HEK293 (cell line): ENCODE measurements around the gene RASSF8.

Source experiments
- BCL11B ChIP-seq: fragments of 450-650 bp; formaldehyde crosslinking; IDR thresholded peaks from 2 replicates; pipeline ENCODE4 v1.5.1; 2016; ENCODE audit warnings: low read depth, missing biosample characterization, missing genetic modification characterization
- EGR2 ChIP-seq: fragments of 450-650 bp; formaldehyde crosslinking; IDR thresholded peaks from 2 replicates; pipeline ENCODE4 v1.5.1; 2016; ENCODE audit warnings: low read depth, missing biosample characterization, missing genetic modification characterization
- HOXD13 ChIP-seq: sonication (generic); formaldehyde crosslinking; IDR thresholded peaks from 2 replicates; pipeline ENCODE4 v1.8.0; 2022; ENCODE audit warnings: missing genetic modification reagents, borderline replicate concordance
- KLF1 ChIP-seq: fragments of 450-650 bp; formaldehyde crosslinking; IDR thresholded peaks from 2 replicates; pipeline ENCODE4 v1.5.1; 2016; ENCODE audit warnings: missing biosample characterization, missing genetic modification characterization
- KLF17 ChIP-seq: fragments of 450-650 bp; formaldehyde crosslinking; IDR thresholded peaks from 2 replicates; pipeline ENCODE4 v1.5.1; 2016; ENCODE audit warnings: missing biosample characterization, missing genetic modification characterization
- SP2 ChIP-seq: fragments of 450-650 bp; formaldehyde crosslinking; IDR thresholded peaks from 2 replicates; pipeline ENCODE4 v1.5.1; 2016; ENCODE audit warnings: missing biosample characterization, missing genetic modification characterization
- SP7 ChIP-seq: fragments of 450-650 bp; formaldehyde crosslinking; IDR thresholded peaks from 2 replicates; pipeline ENCODE4 v1.5.1; 2016; ENCODE audit warnings: missing biosample characterization, missing genetic modification characterization
- TRIM28 ChIP-seq: IDR thresholded peaks from 2 replicates; pipeline ENCODE4 v1.6.1; 2011; ENCODE audit warnings: low read length, control low read depth, borderline replicate concordance
- ZBTB26 ChIP-seq: fragments of 450-650 bp; formaldehyde crosslinking; optimal IDR thresholded peaks from 2 replicates; pipeline ENCODE3; 2016; ENCODE audit warnings: missing biosample characterization, mild to moderate bottlenecking, missing genetic modification characterization
- ZFHX2 ChIP-seq: fragments of 450-650 bp; formaldehyde crosslinking; conservative IDR thresholded peaks from 2 replicates; pipeline ENCODE4 v1.5.1; 2016; ENCODE audit warnings: missing biosample characterization, missing genetic modification characterization
- ZFP69B ChIP-seq: fragments of 450-650 bp; formaldehyde crosslinking; IDR thresholded peaks from 2 replicates; pipeline ENCODE4 v1.5.1; 2016; ENCODE audit warnings: missing biosample characterization, missing genetic modification characterization
- ZIC2 ChIP-seq: fragments of 450-650 bp; formaldehyde crosslinking; IDR thresholded peaks from 2 replicates; pipeline ENCODE4 v1.5.1; 2016; ENCODE audit warnings: missing biosample characterization, missing genetic modification characterization
- ZNF112 ChIP-seq: fragments of 450-650 bp; formaldehyde crosslinking; IDR thresholded peaks from 2 replicates; pipeline ENCODE4 v1.5.0; 2017; ENCODE audit warnings: missing biosample characterization, missing genetic modification characterization
- ZNF114 ChIP-seq: fragments of 450-650 bp; formaldehyde crosslinking; IDR thresholded peaks from 2 replicates; pipeline ENCODE4 v1.5.0; 2017; ENCODE audit warnings: missing biosample characterization, missing genetic modification characterization
- ZNF121 ChIP-seq: fragments of 450-650 bp; formaldehyde crosslinking; IDR thresholded peaks from 2 replicates; pipeline ENCODE4 v1.5.1; 2016; ENCODE audit warnings: missing biosample characterization, missing genetic modification characterization
- ZNF157 ChIP-seq: fragments of 450-650 bp; formaldehyde crosslinking; IDR thresholded peaks from 2 replicates; pipeline ENCODE4 v1.5.1; 2016; ENCODE audit warnings: missing biosample characterization, missing genetic modification characterization
- ZNF174 ChIP-seq: fragments of 450-650 bp; formaldehyde crosslinking; IDR thresholded peaks from 2 replicates; pipeline ENCODE4 v1.5.0; 2017; ENCODE audit warnings: missing biosample characterization, mild to moderate bottlenecking, missing genetic modification characterization
- ZNF184 ChIP-seq: fragments of 450-650 bp; IDR thresholded peaks from 2 replicates; pipeline ENCODE4 v1.5.1; 2018; ENCODE audit warnings: missing biosample characterization, mild to moderate bottlenecking, missing genetic modification characterization
- ZNF335 ChIP-seq: fragments of 450-650 bp; formaldehyde crosslinking; conservative IDR thresholded peaks from 2 replicates; pipeline ENCODE4 v1.5.1; 2016; ENCODE audit warnings: missing biosample characterization, missing genetic modification characterization
- ZNF350 ChIP-seq: fragments of 450-650 bp; formaldehyde crosslinking; IDR thresholded peaks from 2 replicates; pipeline ENCODE4 v1.5.0; 2017; ENCODE audit warnings: missing biosample characterization, mild to moderate bottlenecking, missing genetic modification characterization
- ZNF391 ChIP-seq: fragments of 450-650 bp; formaldehyde crosslinking; IDR thresholded peaks from 2 replicates; pipeline ENCODE4 v1.5.1; 2016; ENCODE audit warnings: low read depth, missing biosample characterization, missing genetic modification characterization, borderline replicate concordance
- ZNF423 ChIP-seq: fragments of 450-650 bp; formaldehyde crosslinking; IDR thresholded peaks from 2 replicates; pipeline ENCODE4 v1.5.1; 2016; ENCODE audit warnings: missing biosample characterization, missing genetic modification characterization
- ZNF704 ChIP-seq: fragments of 450-650 bp; formaldehyde crosslinking; IDR thresholded peaks from 2 replicates; pipeline ENCODE4 v1.5.1; 2016; ENCODE audit warnings: missing biosample characterization, missing genetic modification characterization
- ZNF76 ChIP-seq: fragments of 450-650 bp; formaldehyde crosslinking; IDR thresholded peaks from 2 replicates; pipeline ENCODE4; 2016; ENCODE audit warnings: low read depth, missing biosample characterization, missing genetic modification characterization, borderline replicate concordance
- ZNF776 ChIP-seq: fragments of 450-650 bp; formaldehyde crosslinking; IDR thresholded peaks from 2 replicates; pipeline ENCODE4 v1.5.0; 2017; ENCODE audit warnings: missing biosample characterization, missing genetic modification characterization, borderline replicate concordance
- ZNF777 ChIP-seq: fragments of 450-650 bp; formaldehyde crosslinking; IDR thresholded peaks from 2 replicates; pipeline ENCODE4 v1.5.1; 2017; ENCODE audit warnings: missing biosample characterization, missing genetic modification characterization, borderline replicate concordance
- ZNF837 ChIP-seq: fragments of 450-650 bp; formaldehyde crosslinking; IDR thresholded peaks from 2 replicates; pipeline ENCODE4 v1.5.1; 2016; ENCODE audit warnings: missing biosample characterization, missing genetic modification characterization
- ZSCAN16 ChIP-seq: fragments of 450-650 bp; formaldehyde crosslinking; IDR thresholded peaks from 2 replicates; pipeline ENCODE4 v1.5.1; 2016; ENCODE audit warnings: missing biosample characterization, missing genetic modification characterization
- ZXDB ChIP-seq: fragments of 450-650 bp; formaldehyde crosslinking; IDR thresholded peaks from 2 replicates; pipeline ENCODE4 v1.5.1; 2016; ENCODE audit warnings: missing biosample characterization, missing genetic modification characterization
- TF ChIP-seq, protein P1 (sequence below): fragments of 450-650 bp; formaldehyde crosslinking; IDR thresholded peaks from 2 replicates; pipeline ENCODE4 v1.5.1; 2016; ENCODE audit warnings: missing biosample characterization, missing genetic modification characterization
- TF ChIP-seq, protein P2 (sequence below): fragments of 450-650 bp; formaldehyde crosslinking; IDR thresholded peaks from 2 replicates; pipeline ENCODE4 v1.5.1; 2017; ENCODE audit warnings: missing biosample characterization, missing genetic modification characterization

The RASSF8 gene

GRCh38 chr12:26125400-26126339 lies 167.2 kb downstream of the RASSF8 start (continued):
- TF ChIP-seq, protein P1, sequence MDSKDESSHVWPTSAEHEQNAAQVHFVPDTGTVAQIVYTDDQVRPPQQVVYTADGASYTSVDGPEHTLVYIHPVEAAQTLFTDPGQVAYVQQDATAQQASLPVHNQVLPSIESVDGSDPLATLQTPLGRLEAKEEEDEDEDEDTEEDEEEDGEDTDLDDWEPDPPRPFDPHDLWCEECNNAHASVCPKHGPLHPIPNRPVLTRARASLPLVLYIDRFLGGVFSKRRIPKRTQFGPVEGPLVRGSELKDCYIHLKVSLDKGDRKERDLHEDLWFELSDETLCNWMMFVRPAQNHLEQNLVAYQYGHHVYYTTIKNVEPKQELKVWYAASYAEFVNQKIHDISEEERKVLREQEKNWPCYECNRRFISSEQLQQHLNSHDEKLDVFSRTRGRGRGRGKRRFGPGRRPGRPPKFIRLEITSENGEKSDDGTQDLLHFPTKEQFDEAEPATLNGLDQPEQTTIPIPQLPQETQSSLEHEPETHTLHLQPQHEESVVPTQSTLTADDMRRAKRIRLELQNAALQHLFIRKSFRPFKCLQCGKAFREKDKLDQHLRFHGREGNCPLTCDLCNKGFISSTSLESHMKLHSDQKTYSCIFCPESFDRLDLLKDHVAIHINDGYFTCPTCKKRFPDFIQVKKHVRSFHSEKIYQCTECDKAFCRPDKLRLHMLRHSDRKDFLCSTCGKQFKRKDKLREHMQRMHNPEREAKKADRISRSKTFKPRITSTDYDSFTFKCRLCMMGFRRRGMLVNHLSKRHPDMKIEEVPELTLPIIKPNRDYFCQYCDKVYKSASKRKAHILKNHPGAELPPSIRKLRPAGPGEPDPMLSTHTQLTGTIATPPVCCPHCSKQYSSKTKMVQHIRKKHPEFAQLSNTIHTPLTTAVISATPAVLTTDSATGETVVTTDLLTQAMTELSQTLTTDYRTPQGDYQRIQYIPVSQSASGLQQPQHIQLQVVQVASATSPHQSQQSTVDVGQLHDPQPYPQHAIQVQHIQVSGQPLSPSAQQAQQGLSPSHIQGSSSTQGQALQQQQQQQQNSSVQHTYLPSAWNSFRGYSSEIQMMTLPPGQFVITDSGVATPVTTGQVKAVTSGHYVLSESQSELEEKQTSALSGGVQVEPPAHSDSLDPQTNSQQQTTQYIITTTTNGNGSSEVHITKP (tag by site-specific recombination), result peak; percentile 76
- TF ChIP-seq ZFHX2, result peak; percentile 82
- TF ChIP-seq ZNF121 (tag by site-specific recombination), result no peak
- TF ChIP-seq ZNF350 (tag by site-specific recombination), result no peak
- peak; percentile 92 for TF ChIP-seq ZSCAN16 (tag by site-specific recombination)
- TF ChIP-seq ZNF335, result peak; percentile 84
- peak; percentile 30; the same call in 1 of the 2 replicates for TF ChIP-seq KLF1 (tag by site-specific recombination)
- TF ChIP-seq KLF17 (tag by site-specific recombination), result no peak
- TF ChIP-seq ZIC2, result 0 out of 2 replicates have a peak, but pooled peaks have one; percentile 48
- TF ChIP-seq, protein P2, sequence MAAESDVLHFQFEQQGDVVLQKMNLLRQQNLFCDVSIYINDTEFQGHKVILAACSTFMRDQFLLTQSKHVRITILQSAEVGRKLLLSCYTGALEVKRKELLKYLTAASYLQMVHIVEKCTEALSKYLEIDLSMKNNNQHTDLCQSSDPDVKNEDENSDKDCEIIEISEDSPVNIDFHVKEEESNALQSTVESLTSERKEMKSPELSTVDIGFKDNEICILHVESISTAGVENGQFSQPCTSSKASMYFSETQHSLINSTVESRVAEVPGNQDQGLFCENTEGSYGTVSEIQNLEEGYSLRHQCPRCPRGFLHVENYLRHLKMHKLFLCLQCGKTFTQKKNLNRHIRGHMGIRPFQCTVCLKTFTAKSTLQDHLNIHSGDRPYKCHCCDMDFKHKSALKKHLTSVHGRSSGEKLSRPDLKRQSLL (tag by site-specific recombination), result 0 out of 2 replicates have a peak, but pooled peaks have one; percentile 22
- no peak for TF ChIP-seq ZNF114 (tag by site-specific recombination)
- peak; percentile 72 for TF ChIP-seq EGR2 (tag by site-specific recombination)
- peak; percentile 61; the same call in 1 of the 2 replicates for TF ChIP-seq ZNF76 (tag by site-specific recombination)
- peak; percentile 54; the same call in 1 of the 2 replicates for TF ChIP-seq ZNF391 (tag by site-specific recombination)
- peak; percentile 98 for TF ChIP-seq ZBTB26 (tag by site-specific recombination)
- TF ChIP-seq ZNF423 (tag by site-specific recombination), result no peak
- TF ChIP-seq SP7 (tag by site-specific recombination), result peak; percentile 60; the same call in 1 of the 2 replicates
- no peak for TF ChIP-seq ZNF174 (tag by site-specific recombination)
- peak; percentile 57; the same call in 1 of the 2 replicates for TF ChIP-seq BCL11B (tag by site-specific recombination)
- no peak for TF ChIP-seq ZNF704 (tag by site-specific recombination)
- TF ChIP-seq ZNF157, result no peak
- TF ChIP-seq ZXDB (tag by site-specific recombination), result peak; percentile 76
- TF ChIP-seq ZNF776 (tag by site-specific recombination), result peak; percentile 100
- no peak for TF ChIP-seq ZNF184 (tag by site-specific recombination)
- TF ChIP-seq HOXD13 (CRISPR knock-in tag), result no peak
- no peak for TF ChIP-seq ZNF777 (tag by site-specific recombination)
- TF ChIP-seq SP2 (tag by site-specific recombination), result peak; percentile 57; the same call in 1 of the 2 replicates
- TF ChIP-seq ZNF837 (tag by site-specific recombination), result no peak; the same call in 1 of the 2 replicates
- TF ChIP-seq TRIM28, result no peak
- TF ChIP-seq ZNF112 (tag by site-specific recombination), result no peak
- 0 out of 2 replicates have a peak, but pooled peaks have one; percentile 52 for TF ChIP-seq ZFP69B (tag by site-specific recombination)
